GM21737 (cell line): ENCODE results near the gene PPP6R3.
"Not testable (repeated sequence)": the region's sequence is repeated elsewhere in the genome, so short reads cannot be mapped to it uniquely, and the experiment has no call there.

Experiments used
- ATAC-seq: cut with Tn5 transposase; IDR thresholded peaks from one replicate; pipeline ENCODE4 v1.9.1; 2021; ENCODE audit warnings: mild to moderate bottlenecking, moderate library complexity; ENCODE audit not compliant: unreplicated experiment

PPP6R3 gene

DNA sequence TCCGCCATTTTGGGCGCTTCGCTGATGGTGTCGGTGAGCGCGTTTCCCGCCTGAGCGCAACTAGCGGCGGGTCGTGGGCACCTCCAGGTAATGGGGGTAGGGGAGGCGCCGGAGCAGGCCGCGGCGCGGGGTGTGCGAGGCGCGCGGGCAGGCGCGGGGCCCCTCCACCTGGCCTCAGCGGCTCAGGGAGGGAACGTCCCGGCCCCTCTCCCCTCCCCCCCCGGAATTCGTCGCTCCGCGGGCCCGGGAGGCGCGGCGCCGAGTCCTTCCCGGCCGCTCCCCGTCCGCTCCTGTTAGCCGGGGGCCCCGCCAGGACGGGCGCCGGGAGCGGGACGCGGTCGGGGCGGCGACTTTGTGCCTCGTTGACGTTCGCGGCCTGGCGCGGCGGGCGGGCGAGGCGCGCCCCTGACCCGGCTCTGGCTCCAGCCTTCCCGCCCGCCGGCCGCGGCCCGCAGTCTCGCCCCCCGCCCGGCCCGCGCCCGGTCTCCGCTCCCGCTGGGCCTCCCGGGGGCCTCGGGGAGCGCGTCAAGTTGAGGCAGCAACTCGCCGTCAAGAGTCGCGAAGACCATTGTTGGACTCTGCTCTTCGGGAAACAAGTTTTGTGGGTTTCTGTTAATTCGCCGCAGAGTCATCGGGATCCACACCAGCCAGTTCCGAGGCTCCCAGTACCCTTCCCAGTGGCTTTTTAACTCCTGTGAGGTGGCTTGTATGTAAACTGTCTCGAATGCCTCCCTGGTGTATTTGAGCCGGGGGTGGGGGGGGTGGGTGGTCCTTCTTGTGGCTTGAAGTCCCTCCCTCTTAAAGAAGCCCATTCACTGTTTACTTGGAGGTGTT lies at the start of gene PPP6R3:
Gene PPP6R3 (plus strand): TSS at position 12 of the 834 bp plus-strand sequence. CDS start 76,913 bp downstream, outside the sequence.
- peak; percentile 18 for ATAC-seq

GRCh38 chr11:68411501-68411991 lies 49.0 kb upstream of the PPP6R3 start:
- no peak for ATAC-seq

DNA sequence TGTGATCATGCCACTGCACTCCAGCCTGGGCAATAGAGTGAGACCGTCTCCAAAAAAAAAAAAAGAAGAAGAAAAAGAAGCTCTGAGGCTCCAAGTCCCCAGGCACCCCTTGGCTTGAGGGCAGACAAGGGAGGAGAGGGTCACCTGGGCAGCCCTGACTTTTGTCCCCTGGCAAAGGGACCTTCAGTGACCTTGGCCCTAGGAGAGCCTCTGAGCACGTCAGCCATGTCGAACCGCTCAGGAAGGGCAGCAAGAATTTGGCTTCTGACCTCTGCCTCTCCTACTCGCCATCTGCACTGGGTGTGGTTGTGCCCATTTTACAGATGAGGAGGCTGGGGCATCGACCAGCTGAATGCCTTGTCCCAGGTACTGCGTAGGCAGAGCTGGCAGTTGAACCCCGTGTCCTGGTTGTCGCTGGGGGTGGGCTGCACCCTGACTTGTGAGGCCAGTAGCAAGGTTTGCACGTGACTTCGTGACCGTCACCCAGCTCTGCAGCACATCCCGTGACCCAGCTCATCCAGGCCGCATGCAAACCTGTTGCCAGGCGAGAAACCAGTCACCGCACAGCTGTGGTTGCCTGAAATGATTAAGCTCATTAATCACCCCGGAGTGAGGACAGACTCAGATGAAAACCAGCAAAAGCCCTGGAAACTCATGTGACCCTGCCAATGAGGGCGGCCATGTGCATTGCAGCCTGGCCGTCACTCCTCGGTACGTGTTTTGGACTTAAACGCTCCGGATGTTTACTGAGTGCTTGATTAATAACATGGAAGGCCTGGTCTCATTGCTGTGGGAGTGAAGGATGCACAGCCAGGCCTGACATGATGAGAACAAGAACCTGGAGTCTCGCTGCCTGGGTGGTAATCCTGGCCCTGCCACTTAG lies 47.7 kb upstream of the PPP6R3 start:
- no peak for ATAC-seq

- no peak for ATAC-seq
Measured at GRCh38 chr11:68413591-68413999, 47.0 kb upstream of the PPP6R3 start.

GRCh38 chr11:68414496-68415221 lies 45.9 kb upstream of the PPP6R3 start:
- no peak for ATAC-seq

DNA sequence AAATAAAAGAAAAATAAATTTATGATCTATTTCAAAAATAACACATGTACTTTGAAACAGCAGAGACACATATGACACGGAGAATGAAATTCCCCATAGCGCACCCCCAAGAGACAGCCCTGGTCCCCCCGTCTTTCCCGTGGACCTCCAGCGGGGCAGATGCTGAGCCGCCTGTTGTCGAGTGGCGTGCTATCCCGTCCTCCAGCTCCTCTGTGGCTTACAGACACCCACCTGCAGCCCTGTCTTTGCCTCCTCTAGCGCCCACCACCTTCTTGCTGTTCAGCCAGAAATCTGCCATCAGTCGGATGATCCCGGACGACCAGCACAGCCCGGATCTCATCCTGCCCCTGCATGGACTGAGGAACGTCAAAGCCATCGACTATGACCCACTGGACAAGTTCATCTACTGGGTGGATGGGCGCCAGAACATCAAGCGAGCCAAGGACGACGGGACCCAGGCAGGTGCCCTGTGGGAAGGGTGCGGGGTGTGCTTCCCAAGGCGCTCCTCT lies 44.4 kb upstream of the PPP6R3 start:
- no peak for ATAC-seq

DNA sequence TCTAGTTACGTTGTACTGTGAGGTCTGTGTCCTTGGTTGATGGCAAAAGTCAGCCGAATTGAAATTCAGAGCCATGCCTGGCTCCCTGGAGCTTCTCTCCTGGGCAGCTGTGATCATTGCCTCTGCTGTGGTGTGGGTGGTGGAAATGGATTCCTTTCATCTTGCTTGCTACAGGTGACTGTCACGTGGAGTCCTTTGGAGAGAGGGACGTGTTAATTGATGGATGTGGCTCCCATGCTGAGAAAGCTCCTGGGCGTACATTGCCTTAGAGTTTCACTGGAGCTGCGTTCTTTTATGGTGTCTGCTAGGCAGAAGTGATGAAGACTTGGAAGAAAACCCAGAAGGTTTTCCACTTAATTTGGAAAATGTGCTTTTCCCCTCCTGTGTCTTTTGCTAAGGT lies 41.9 kb upstream of the PPP6R3 start:
- ATAC-seq = no peak

- ATAC-seq = no peak
Measured at GRCh38 chr11:68420171-68420570, 40.4 kb upstream of the PPP6R3 start.

GRCh38 chr11:68423481-68423880 lies 37.1 kb upstream of the PPP6R3 start:
- ATAC-seq = no peak

- no peak for ATAC-seq
Measured at GRCh38 chr11:68424101-68424632, 36.4 kb upstream of the PPP6R3 start.

DNA sequence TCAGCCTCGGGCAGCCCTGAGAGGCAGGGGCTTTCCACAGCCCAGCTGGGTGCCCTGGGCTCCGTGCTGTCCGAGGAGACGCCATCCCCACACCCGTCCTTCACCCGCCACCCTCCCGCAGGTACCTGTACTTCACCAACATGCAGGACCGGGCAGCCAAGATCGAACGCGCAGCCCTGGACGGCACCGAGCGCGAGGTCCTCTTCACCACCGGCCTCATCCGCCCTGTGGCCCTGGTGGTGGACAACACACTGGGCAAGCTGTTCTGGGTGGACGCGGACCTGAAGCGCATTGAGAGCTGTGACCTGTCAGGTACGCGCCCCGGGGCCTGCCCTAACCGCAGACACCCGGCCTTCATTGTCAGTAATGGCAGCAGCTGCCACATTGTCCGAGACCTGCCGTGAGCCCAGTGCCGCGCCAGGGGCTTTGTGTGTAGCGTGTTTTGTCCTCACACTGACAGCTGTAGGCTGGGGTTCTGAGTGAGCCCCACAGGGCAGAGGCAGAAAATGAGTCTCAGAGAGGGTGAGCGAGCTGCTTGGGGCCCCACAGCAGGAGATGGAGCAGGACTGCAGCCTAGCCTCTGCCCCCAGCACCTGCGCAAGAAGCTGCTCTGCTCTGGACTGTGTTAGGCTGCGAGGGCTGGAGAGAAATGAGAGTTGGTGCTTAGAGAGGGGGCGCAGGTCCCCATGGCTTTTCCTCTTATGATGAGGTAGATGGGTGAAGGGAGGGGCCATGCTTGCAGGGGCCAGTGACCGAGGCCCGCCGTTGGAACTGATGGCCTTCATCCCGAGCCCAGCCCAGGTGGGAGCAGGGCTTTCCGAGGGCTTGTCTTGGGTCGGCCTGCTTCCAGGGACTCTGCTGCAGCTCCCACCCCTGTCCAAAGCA lies 35.3 kb upstream of the PPP6R3 start:
- ATAC-seq = no peak

DNA sequence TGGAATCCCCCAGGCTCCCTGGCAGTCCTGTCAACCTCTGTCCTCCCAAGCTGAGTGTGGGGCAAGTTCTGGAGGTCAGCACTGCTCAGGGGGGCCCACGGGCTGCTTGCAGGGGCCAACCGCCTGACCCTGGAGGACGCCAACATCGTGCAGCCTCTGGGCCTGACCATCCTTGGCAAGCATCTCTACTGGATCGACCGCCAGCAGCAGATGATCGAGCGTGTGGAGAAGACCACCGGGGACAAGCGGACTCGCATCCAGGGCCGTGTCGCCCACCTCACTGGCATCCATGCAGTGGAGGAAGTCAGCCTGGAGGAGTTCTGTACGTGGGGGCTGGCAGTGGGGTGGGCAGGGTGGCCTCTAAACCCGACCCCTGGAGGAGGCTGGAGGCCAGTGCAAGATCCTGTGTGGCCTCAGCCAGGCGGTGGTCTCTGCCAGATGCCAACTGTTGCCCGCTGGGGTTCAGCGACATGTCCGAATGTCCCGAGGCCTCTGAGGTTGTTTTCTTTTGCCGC lies 34.6 kb upstream of the PPP6R3 start:
- no peak for ATAC-seq

GRCh38 chr11:68429661-68430060 lies 30.9 kb upstream of the PPP6R3 start:
- ATAC-seq = no peak

GRCh38 chr11:68430384-68430783 lies 30.2 kb upstream of the PPP6R3 start:
- ATAC-seq = no peak

DNA sequence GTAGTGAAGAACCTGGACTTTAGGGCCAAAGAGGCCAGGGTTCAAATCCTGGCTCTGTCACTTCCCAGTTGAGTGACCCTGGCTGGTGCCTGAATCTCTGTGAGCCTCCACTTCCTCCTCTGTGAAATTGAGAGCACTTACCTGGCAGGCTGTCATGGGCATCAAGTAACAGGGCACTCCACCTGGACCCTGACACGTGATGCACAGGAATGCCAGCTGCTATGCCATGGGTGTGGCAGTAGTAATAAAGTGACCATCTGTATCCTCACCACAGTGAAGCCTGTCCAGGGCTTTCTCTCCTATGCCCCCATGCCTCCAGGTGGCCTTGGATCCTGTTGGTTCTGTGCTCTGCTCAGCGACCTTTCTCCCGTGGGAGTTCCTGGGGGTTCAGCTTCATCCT lies 29.8 kb upstream of the PPP6R3 start:
- no peak for ATAC-seq

- no peak for ATAC-seq
Measured at GRCh38 chr11:68431984-68432645, 28.4 kb upstream of the PPP6R3 start.

- ATAC-seq = no peak
Measured at GRCh38 chr11:68432874-68433273, 27.7 kb upstream of the PPP6R3 start.

DNA sequence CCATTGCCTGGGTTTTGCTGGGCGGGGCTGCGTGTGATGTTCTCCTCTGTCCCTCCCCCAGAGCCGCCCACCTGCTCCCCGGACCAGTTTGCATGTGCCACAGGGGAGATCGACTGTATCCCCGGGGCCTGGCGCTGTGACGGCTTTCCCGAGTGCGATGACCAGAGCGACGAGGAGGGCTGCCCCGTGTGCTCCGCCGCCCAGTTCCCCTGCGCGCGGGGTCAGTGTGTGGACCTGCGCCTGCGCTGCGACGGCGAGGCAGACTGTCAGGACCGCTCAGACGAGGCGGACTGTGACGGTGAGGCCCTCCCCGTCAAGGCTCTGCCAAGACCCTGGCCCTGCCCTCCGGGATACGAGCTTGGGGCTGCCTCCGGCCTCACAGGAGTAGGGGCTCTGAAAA lies 27.0 kb upstream of the PPP6R3 start:
- ATAC-seq = no peak

DNA sequence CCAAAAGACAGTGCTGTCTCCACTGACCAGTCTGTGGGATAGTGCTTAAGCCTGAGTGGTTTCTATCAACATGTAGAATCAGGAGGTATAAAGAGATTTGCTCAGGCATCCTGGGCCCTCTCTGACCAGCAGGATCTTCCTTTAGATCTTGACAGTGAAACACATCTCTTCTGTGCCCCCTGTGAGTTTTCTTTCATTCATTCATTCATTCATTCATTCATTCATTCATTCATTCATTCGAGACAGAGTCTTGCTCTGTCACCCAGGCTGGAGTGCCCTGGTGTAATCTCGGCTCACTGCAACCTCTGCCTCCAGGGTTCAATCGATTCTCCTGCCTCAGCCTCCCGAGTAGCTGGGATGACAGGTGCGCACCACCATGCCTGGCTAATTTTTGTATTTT lies 26.4 kb upstream of the PPP6R3 start:
- ATAC-seq = not testable (repeated sequence)
